Mesenchymal stem cell (in vitro differentiated cells and primary cell): Measurements from ENCODE around the gene NSL1.

ENCODE experiments used
- DNase-seq: peaks from one replicate; pipeline ENCODE4 v3.0.0-alpha.2; 2013
- H2AFZ ChIP-seq: one replicate; pipeline ENCODE4 v1.6.1; 2013; ENCODE audit warnings: low read depth, mild to moderate bottlenecking, control low read depth, inconsistent platforms, low read length, moderate library complexity
- H2AK5ac ChIP-seq: 2 replicates; pipeline ENCODE4 v1.6.1; 2013; ENCODE audit warnings: low read length, moderate library complexity, mild to moderate bottlenecking, inconsistent platforms; ENCODE audit not compliant: severe bottlenecking
- H2BK120ac ChIP-seq: one replicate; pipeline ENCODE4 v1.6.1; 2013; ENCODE audit warnings: low read depth, mild to moderate bottlenecking, inconsistent platforms, low read length, moderate library complexity
- H2BK12ac ChIP-seq, 2 experiments: one replicate each; pipeline ENCODE4 v1.6.1; 2013; ENCODE audit warnings: inconsistent platforms in 2 of 2, low read length in 2 of 2, mild to moderate bottlenecking in 2 of 2, moderate library complexity in 2 of 2, control low read depth in 1 of 2
- H2BK15ac ChIP-seq: one replicate; pipeline ENCODE4 v1.6.1; 2013; ENCODE audit warnings: mild to moderate bottlenecking, low read depth, inconsistent platforms; ENCODE audit not compliant: poor library complexity, severe bottlenecking
- H2BK5ac ChIP-seq: 2 replicates; pipeline ENCODE4 v1.6.1; 2013; ENCODE audit warnings: low read depth, mild to moderate bottlenecking, low read length, control low read depth, inconsistent platforms; ENCODE audit not compliant: poor library complexity, severe bottlenecking
- H3K14ac ChIP-seq, 2 experiments: one replicate each; pipeline ENCODE4 v1.6.1; 2013; ENCODE audit warnings: inconsistent platforms in 2 of 2, low read length in 2 of 2, control low read depth in 1 of 2, mild to moderate bottlenecking in 1 of 2, moderate library complexity in 1 of 2
- H3K18ac ChIP-seq, 2 experiments: one replicate each; pipeline ENCODE4 v1.6.1; 2013; ENCODE audit warnings: inconsistent platforms in 2 of 2, low read length in 2 of 2, control low read depth in 1 of 2, low read depth in 1 of 2, mild to moderate bottlenecking in 1 of 2
- H3K23ac ChIP-seq, 2 experiments: one replicate each; pipeline ENCODE4 v1.6.1; 2013; ENCODE audit warnings: inconsistent platforms in 2 of 2, low read length in 2 of 2, mild to moderate bottlenecking in 2 of 2, moderate library complexity in 2 of 2, control low read depth in 1 of 2
- H3K27ac ChIP-seq: 2 replicates; pipeline ENCODE4 v1.5.1; 2013; ENCODE audit warnings: mild to moderate bottlenecking, moderate library complexity, low read length, control low read depth, inconsistent platforms; ENCODE audit not compliant: poor library complexity, severe bottlenecking
- H3K27me3 ChIP-seq, 2 experiments: 2 replicates each; pipeline versions ENCODE4 v1.6.1 to v1.7.0; 2013; ENCODE audit warnings: low read length in 2 of 2, mild to moderate bottlenecking in 2 of 2, moderate library complexity in 2 of 2, control low read depth in 1 of 2, inconsistent platforms in 1 of 2; ENCODE audit not compliant: control insufficient read depth in 1 of 2, insufficient read depth in 1 of 2
- H3K36me3 ChIP-seq, 2 experiments: 2 replicates each; pipeline versions ENCODE4 v1.6.1 to v1.7.0; 2013; ENCODE audit warnings: low read length in 2 of 2, control low read depth in 1 of 2, inconsistent platforms in 1 of 2, low read depth in 1 of 2, mild to moderate bottlenecking in 1 of 2; ENCODE audit not compliant: insufficient read depth in 2 of 2, control insufficient read depth in 1 of 2
- H3K4ac ChIP-seq, 2 experiments: one replicate each; pipeline ENCODE4 v1.6.1; 2013; ENCODE audit warnings: inconsistent platforms in 2 of 2, low read length in 2 of 2, mild to moderate bottlenecking in 2 of 2, moderate library complexity in 2 of 2, control low read depth in 1 of 2, low read depth in 1 of 2
- H3K4me1 ChIP-seq: 2 replicates; pipeline ENCODE4 v1.6.1; 2013; ENCODE audit warnings: low read depth, low read length, control low read depth; ENCODE audit not compliant: control insufficient read depth, insufficient read depth
- H3K4me2 ChIP-seq: 2 replicates; pipeline ENCODE4 v1.6.1; 2013; ENCODE audit warnings: low read length, mild to moderate bottlenecking, inconsistent platforms; ENCODE audit not compliant: poor library complexity, severe bottlenecking
- H3K4me3 ChIP-seq, 2 experiments: 2 replicates each; pipeline versions ENCODE4 v1.5.1 to v1.7.0; 2013; ENCODE audit warnings: low read length in 2 of 2, mild to moderate bottlenecking in 2 of 2, control low read depth in 1 of 2, low read depth in 1 of 2; ENCODE audit not compliant: insufficient read depth in 1 of 2
- H3K79me1 ChIP-seq: replicated peaks from 2 replicates; pipeline ENCODE4 v1.6.1; 2013; ENCODE audit warnings: mild to moderate bottlenecking, control low read depth, low read length, inconsistent platforms; ENCODE audit not compliant: poor library complexity, severe bottlenecking
- H3K9ac ChIP-seq: 2 replicates; pipeline ENCODE4 v1.7.0; 2013; ENCODE audit warnings: mild to moderate bottlenecking, low read length, moderate library complexity
- H3K9me3 ChIP-seq: 2 replicates; pipeline ENCODE4 v1.7.0; 2013; ENCODE audit warnings: mild to moderate bottlenecking, low read length; ENCODE audit not compliant: control insufficient read depth
- H4K8ac ChIP-seq: one replicate; pipeline ENCODE4 v1.6.1; 2013; ENCODE audit warnings: inconsistent platforms, mild to moderate bottlenecking, low read length, moderate library complexity
- H4K91ac ChIP-seq: one replicate; pipeline ENCODE4 v1.6.1; 2013; ENCODE audit warnings: mild to moderate bottlenecking, low read length, inconsistent platforms
- WGBS: methylation state at CpG from one replicate; pipeline ENCODE4 v1.1.7; 2013; ENCODE audit warnings: mixed read lengths; 5-methylcytosine and 5-hydroxymethylcytosine counted together

The NSL1 gene

DNA sequence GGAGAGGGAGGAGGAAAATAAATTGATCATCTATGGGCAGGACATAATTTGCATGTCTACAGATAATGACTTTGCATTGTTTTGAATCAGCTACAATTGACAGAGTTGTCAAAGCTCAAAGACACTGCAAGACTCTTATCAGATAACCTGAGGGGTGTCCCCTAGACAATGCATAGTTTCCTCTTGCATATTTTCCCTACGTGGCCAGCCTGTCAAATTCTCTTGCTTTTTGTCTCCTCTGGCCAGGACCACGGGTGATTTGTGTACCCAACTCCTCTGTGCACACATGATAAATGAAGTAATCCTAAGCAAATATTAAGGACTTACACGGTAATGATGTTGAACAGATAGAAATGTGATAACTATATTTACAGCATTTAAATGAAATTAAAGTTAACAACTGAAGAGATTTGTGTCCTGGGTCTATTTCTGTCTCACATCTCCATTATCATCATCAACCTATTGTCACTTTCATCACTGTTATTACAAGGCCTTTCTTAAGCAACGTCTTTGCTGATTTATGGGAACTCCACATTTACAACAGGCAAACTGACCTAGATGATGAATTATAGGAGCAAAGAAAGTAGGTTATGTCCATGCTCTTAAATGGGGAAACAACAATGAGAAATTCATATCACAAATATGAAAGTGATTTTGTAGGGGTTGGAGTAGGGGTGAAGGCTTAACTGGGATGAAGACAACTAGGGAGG is 110.7 kb downstream of the NSL1 start:
- Histone ChIP-seq H2BK120ac (no peak overlapping the region), H3K4me1 (no peaks in the 10 kb centered on the region), H3K9me3 (no peaks in the 10 kb centered on the region), H3K9ac (no peak overlapping the region), H3K27me3 (peaks cover 7 to 8% of the 10 kb centered on the region in 2 experiments), H2AK5ac (no peak overlapping the region), H3K36me3 (no peaks in the 10 kb centered on the region), H3K4me3 (no peak overlapping the region), H2BK12ac (no peak overlapping the region), H4K91ac (no peak overlapping the region), H2BK5ac (no peak overlapping the region), H3K4me2 (no peak overlapping the region), H4K8ac (no peak overlapping the region), H3K79me1 (no peaks in the 10 kb centered on the region), H3K18ac (no peak overlapping the region), H3K14ac (no peak overlapping the region), H2BK15ac (no peak overlapping the region), H3K4ac (no peak overlapping the region), H3K23ac (no peak overlapping the region), H2AFZ (no peak overlapping the region), H3K27ac (no peak overlapping the region)
- WGBS, result 65% methylated on average over 2 of the region's 4 CpGs
- DNase-seq, result no peak

DNA sequence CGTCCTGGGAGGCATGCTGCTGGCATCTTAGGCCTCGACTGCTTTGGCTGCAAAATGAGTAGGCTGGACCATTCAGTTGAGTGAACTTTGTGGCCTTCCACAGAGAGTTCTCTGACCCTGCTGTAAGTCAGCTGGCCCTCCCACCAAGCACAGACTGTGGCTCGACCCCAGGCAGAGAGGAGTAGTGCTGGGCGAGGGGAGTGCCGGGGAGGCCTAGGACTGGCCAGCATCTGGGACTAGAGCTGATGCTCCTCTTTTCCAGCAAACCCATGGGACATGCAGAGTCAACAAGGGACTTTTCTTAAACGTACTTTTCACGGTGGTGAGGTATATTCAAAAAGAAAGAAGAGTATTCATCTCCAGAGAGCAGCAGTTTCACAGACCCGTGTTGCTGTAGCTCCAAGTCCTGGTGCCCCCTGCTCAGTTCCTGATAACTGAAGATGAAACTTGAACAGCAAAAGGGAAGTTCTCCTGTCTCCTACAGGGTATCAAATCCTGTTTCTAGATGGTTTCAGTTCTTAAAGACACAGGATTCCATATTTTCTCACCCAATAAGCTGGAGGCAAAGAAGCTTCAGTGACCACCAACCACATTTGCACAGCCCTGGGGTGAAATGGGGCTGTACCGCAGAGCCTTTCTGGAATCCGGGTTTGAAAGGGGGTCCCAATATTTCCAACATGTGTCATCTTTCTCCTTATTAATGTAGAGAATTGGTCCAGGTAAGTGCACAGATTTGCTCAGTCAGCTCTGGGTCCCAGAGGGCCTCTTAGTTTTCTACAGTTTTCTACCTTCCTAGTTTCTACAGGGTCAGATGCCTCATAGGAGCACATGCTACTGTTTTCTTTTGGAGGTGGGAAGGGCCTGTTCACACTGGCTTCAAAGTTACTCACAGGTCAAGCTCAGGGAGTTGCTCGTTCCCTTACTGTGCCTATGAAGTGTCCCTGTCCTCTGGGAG is 112.8 kb downstream of the NSL1 start:
- Histone ChIP-seq H4K91ac (no peak overlapping the region), H3K79me1 (no peaks in the 10 kb centered on the region), H3K14ac (no peak overlapping the region), H3K9ac (no peak overlapping the region), H3K4ac (no peak overlapping the region), H2AFZ (no peak overlapping the region), H3K18ac (no peak overlapping the region), H2AK5ac (no peak overlapping the region), H2BK12ac (no peak overlapping the region), H3K4me3 (no peak overlapping the region), H2BK5ac (no peak overlapping the region), H3K4me2 (no peak overlapping the region), H3K36me3 (no peaks in the 10 kb centered on the region), H3K27ac (no peak overlapping the region), H3K23ac (no peak overlapping the region), H3K9me3 (no peaks in the 10 kb centered on the region), H4K8ac (no peak overlapping the region), H3K4me1 (no peaks in the 10 kb centered on the region), H3K27me3 (peaks cover 4 to 7% of the 10 kb centered on the region in 2 experiments), H2BK120ac (no peak overlapping the region), H2BK15ac (no peak overlapping the region)
- DNase-seq, result no peak
- WGBS, result 82% methylated on average over 9 of the region's 11 CpGs

DNA sequence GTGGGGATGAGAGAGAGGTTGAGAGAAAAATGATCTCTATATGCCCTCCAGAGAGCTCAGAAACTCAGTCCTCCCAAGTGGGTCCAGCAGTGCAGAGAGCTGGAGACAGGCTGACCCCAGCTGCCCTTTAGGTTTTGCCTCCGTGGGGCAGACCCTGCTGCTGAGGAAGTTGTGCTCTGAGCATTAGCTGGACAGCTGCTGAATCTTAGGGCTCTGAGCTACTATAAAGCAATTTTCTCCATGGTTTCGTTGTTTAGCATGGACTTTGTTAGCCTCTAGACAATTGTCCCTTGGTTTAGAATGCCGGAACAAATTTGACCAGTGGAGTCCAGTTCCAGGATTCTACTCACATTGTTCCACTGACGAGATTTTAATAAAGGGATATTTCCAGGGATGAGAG is 114.0 kb downstream of the NSL1 start:
- DNase-seq, result no peak
- Histone ChIP-seq H4K8ac (no peak overlapping the region), H2BK120ac (no peak overlapping the region), H3K18ac (no peak overlapping the region), H2BK15ac (no peak overlapping the region), H2AFZ (no peak overlapping the region), H3K79me1 (no peaks in the 10 kb centered on the region), H3K9me3 (no peaks in the 10 kb centered on the region), H3K9ac (no peak overlapping the region), H3K4me2 (no peak overlapping the region), H3K23ac (no peak overlapping the region), H2AK5ac (no peak overlapping the region), H3K4me3 (no peak overlapping the region), H3K4ac (no peak overlapping the region), H3K4me1 (no peaks in the 10 kb centered on the region), H4K91ac (no peak overlapping the region), H3K36me3 (no peaks in the 10 kb centered on the region), H3K27ac (no peak overlapping the region), H2BK12ac (no peak overlapping the region), H3K27me3 (no peaks in the 10 kb centered on the region), H2BK5ac (no peak overlapping the region), H3K14ac (no peak overlapping the region)
- 83% methylated on average over 4 of the region's 4 CpGs for WGBS

- Histone ChIP-seq H3K23ac (no peak overlapping the region), H2BK15ac (no peak overlapping the region), H3K18ac (no peak overlapping the region), H3K4ac (no peak overlapping the region), H3K14ac (no peak overlapping the region), H2AK5ac (no peak overlapping the region), H2BK5ac (no peak overlapping the region), H3K9ac (no peak overlapping the region), H4K8ac (no peak overlapping the region), H3K4me1 (no peaks in the 10 kb centered on the region), H3K27ac (no peak overlapping the region), H2BK120ac (no peak overlapping the region), H3K4me3 (no peak overlapping the region), H3K9me3 (no peaks in the 10 kb centered on the region), H3K4me2 (no peak overlapping the region), H2BK12ac (no peak overlapping the region), H3K27me3 (no peaks in the 10 kb centered on the region), H3K36me3 (no peaks in the 10 kb centered on the region), H4K91ac (no peak overlapping the region), H3K79me1 (no peaks in the 10 kb centered on the region), H2AFZ (no peak overlapping the region)
- DNase-seq, result no peak
- 87% methylated on average over 4 of the region's 4 CpGs for WGBS
Measured at GRCh38 chr1:212677136-212677535, 114.4 kb downstream of the NSL1 start.
